GM12878 (cell line): ENCODE measurements around the gene ARHGEF18. TPM values are rescaled to one million over a fixed set of nuclear protein-coding genes. Genes with fewer than 3 reads are reported as not detected.

Source experiments
- ATAC-seq: fragments of 200-7000 bp; cut with Tn5 transposase; 3 replicates; pipeline ENCODE4 v1.9.1; 2020; ENCODE audit warnings: mild to moderate bottlenecking, moderate library complexity
- BruUV-seq: library from RNA; stranded (reverse); fragments of 400-500 nt; replicated peaks from 2 replicates; lab custom pipeline; 2021; lab: Mats Ljungman, UMichigan
- CTCF ChIA-PET: fragments of 300-600 bp; sonication (Branson Sonifier 250); formaldehyde crosslinking; extraction: SDS; loops from one replicate; lab custom pipeline; 2021; ENCODE audit warnings: inconsistent platforms; lab: Yijun Ruan, JAX
- POLR2A ChIA-PET: fragments of 350-600 bp; formaldehyde crosslinking; extraction: SDS; loops from one replicate; lab custom pipeline; 2021; ENCODE audit warnings: inconsistent platforms; lab: Charles Lee
- RAD21 ChIA-PET: fragments of 300-600 bp; sonication (Branson Sonifier 250); formaldehyde crosslinking; loops from one replicate; lab custom pipeline; 2023; ENCODE audit warnings: antibody characterized with exemption; ENCODE audit not compliant: unreplicated experiment; lab: Charles Lee
- SMC1A ChIA-PET: fragments of 300-600 bp; sonication (Branson Sonifier 250); formaldehyde crosslinking; loops from one replicate; lab custom pipeline; 2023; ENCODE audit not compliant: unreplicated experiment, uncharacterized antibody; lab: Charles Lee
- DNase-seq: peaks from one replicate; pipeline ENCODE4 v3.0.0-alpha.2; 2011; ENCODE audit warnings: low read depth, low spot score
- FAIRE-seq: peaks from 3 replicates; lab custom pipeline; 2011; peaks lifted over from hg19 to GRCh38; lab: Jason Lieb, UNC
- H2AFZ ChIP-seq: 2 replicates; pipeline ENCODE4 v1.6.0; 2011; ENCODE audit warnings: low read depth, low read length, control low read depth; ENCODE audit not compliant: control insufficient read depth
- H3K27ac ChIP-seq: 2 replicates; pipeline ENCODE4 v1.5.1; 2011; ENCODE audit warnings: control low read depth; ENCODE audit not compliant: control insufficient read depth, insufficient read depth
- H3K27me3 ChIP-seq, 2 experiments: replicated peaks in 1 of 2; 2 replicates each; pipeline versions ENCODE4 v1.6.0 to v1.6.1; 2011; ENCODE audit warnings: low read length in 1 of 2; ENCODE audit not compliant: control insufficient read depth in 2 of 2, insufficient read depth in 2 of 2
- H3K36me3 ChIP-seq, 2 experiments: 2 replicates each; pipeline ENCODE4 v1.5.1; 2011; ENCODE audit warnings: low read length in 1 of 2; ENCODE audit not compliant: control insufficient read depth in 2 of 2, insufficient read depth in 2 of 2
- H3K4me1 ChIP-seq: 2 replicates; pipeline ENCODE4 v1.6.1; 2011; ENCODE audit warnings: mild to moderate bottlenecking, low read length, moderate library complexity, mixed read lengths; ENCODE audit not compliant: control insufficient read depth, insufficient read depth
- H3K4me2 ChIP-seq: 2 replicates; pipeline ENCODE4 v1.6.0; 2011; ENCODE audit warnings: control low read depth; ENCODE audit not compliant: control insufficient read depth, insufficient read depth
- H3K4me3 ChIP-seq: fragments of 200-600 bp; sonication (generic); 2 replicates; pipeline ENCODE4 v1.5.1; 2016
- H3K79me2 ChIP-seq: 2 replicates; pipeline ENCODE4 v1.6.0; 2011; ENCODE audit warnings: low read length; ENCODE audit not compliant: control insufficient read depth, insufficient read depth
- H3K9ac ChIP-seq: 2 replicates; pipeline ENCODE4 v1.8.0; 2011; ENCODE audit warnings: low read length, control low read depth, mixed read lengths; ENCODE audit not compliant: control insufficient read depth, insufficient read depth
- H3K9me3 ChIP-seq: replicated peaks from 3 replicates; pipeline ENCODE4 v1.5.1; 2011; ENCODE audit warnings: mild to moderate bottlenecking, low read length; ENCODE audit not compliant: control insufficient read depth, insufficient read depth
- H4K20me1 ChIP-seq: 2 replicates; pipeline ENCODE4 v1.6.0; 2011; ENCODE audit not compliant: control insufficient read depth, insufficient read depth
- BCL11A ChIP-seq: IDR thresholded peaks from 2 replicates; pipeline ENCODE4 v1.6.1; 2011; ENCODE audit warnings: low read depth, low read length
- BHLHE40 ChIP-seq, 2 experiments: fragments of 450-650 bp in 1 of 2; IDR thresholded peaks; 2 replicates each; pipeline ENCODE4 v1.6.1; 2011 to 2017; ENCODE audit warnings: low read depth in 2 of 2, borderline replicate concordance in 1 of 2, improper control_type of control experiment in 1 of 2, low read length in 1 of 2, mild to moderate bottlenecking in 1 of 2
- CBX5 ChIP-seq: sonication (generic); IDR thresholded peaks from 2 replicates; pipeline ENCODE4 v1.6.1; 2016; ENCODE audit warnings: low read depth, moderate library complexity, mild to moderate bottlenecking, inconsistent platforms
- CEBPB ChIP-seq, 2 experiments: fragments of 150-350 bp in 1 of 2; IDR thresholded peaks; 2 replicates each; pipeline ENCODE4 v1.6.1; 2012 to 2014; ENCODE audit warnings: low read depth in 2 of 2, low read length in 2 of 2, borderline replicate concordance in 1 of 2, inconsistent platforms in 1 of 2
- CREB1 ChIP-seq: IDR thresholded peaks from 2 replicates; pipeline ENCODE4 v1.6.1; 2012; ENCODE audit warnings: low read depth, mild to moderate bottlenecking, inconsistent platforms
- ESRRA ChIP-seq: IDR thresholded peaks from 2 replicates; pipeline ENCODE4 v1.6.1; 2012; ENCODE audit warnings: mild to moderate bottlenecking, low read length, improper control_type of control experiment
- ETV6 ChIP-seq, 2 experiments: fragments of 450-650 bp in 1 of 2; IDR thresholded peaks in 1 of 2; conservative IDR thresholded peaks in 1 of 2; 2 replicates each; pipeline ENCODE4 v1.6.1; 2014; ENCODE audit warnings: antibody characterized with exemption in 1 of 2, borderline replicate concordance in 1 of 2, low read depth in 1 of 2, mild to moderate bottlenecking in 1 of 2, moderate library complexity in 1 of 2
- GATAD2B ChIP-seq: fragments of 450-650 bp; conservative IDR thresholded peaks from 2 replicates; pipeline ENCODE4 v1.6.1; 2017; ENCODE audit warnings: low read depth, mild to moderate bottlenecking, moderate library complexity
- LARP7 ChIP-seq: fragments of 450-650 bp; IDR thresholded peaks from 2 replicates; pipeline ENCODE4 v1.6.1; 2017; ENCODE audit warnings: mild to moderate bottlenecking
- MTA3 ChIP-seq: IDR thresholded peaks from 2 replicates; pipeline ENCODE4 v1.6.1; 2012; ENCODE audit warnings: low read length, inconsistent platforms, borderline replicate concordance
- TCF3 ChIP-seq: IDR thresholded peaks from 2 replicates; pipeline ENCODE4 v1.6.1; 2012; ENCODE audit warnings: low read depth, mild to moderate bottlenecking, low read length, borderline replicate concordance; ENCODE audit not compliant: insufficient read depth
- YY1 ChIP-seq: IDR thresholded peaks from 2 replicates; pipeline ENCODE4 v1.6.1; 2011; ENCODE audit warnings: low read depth, mild to moderate bottlenecking, low read length
- ZNF274 ChIP-seq: IDR thresholded peaks from one replicate; pipeline ENCODE4 v1.8.0; 2011; ENCODE audit not compliant: insufficient read length, insufficient read depth
- ZSCAN29 ChIP-seq: fragments of 450-650 bp; IDR thresholded peaks from 2 replicates; pipeline ENCODE4 v1.6.1; 2017; ENCODE audit warnings: mild to moderate bottlenecking, moderate library complexity
- WGBS: methylation state at CpG from one replicate; pipeline ENCODE4 v1.1.6; 2016; ENCODE audit warnings: low lambda C conversion rate; ENCODE audit not compliant: insufficient replicate concordance, insufficient coverage; ENCODE audit errors: missing lambda C conversion rate; 5-methylcytosine and 5-hydroxymethylcytosine counted together
- in situ Hi-C: fragments of 300-500 bp; cut with MboI; formaldehyde crosslinking; loops from 9 replicates; pipeline ENCODE4 v1.14.3; 2018; ENCODE audit warnings: mixed read lengths
- intact Hi-C: fragments of 100-400 bp; cut with micrococcal nuclease; formaldehyde crosslinking; loops from one replicate; pipeline ENCODE4 v1.14.2; 2022; ENCODE audit not compliant: unreplicated experiment
- polyA plus RNA-seq, 11 experiments: library from polyadenylated mRNA; depleted of rRNA in 4 of 11; unstranded in 6 of 11; stranded (reverse) in 5 of 11; fragments of >200 nt; fragmentation: Nextera tagmentation in 4 of 11; fragmentation: Illumina TruSeq in 1 of 11; extraction: Ambion mirVana in 4 of 11; extraction: Trizol in 1 of 11; gene quantifications; 1 replicate in 1 of 11; 2 replicates in 10 of 11; pipeline versions ENCODE4 v1.2.1 to v1.2.3, GENCODE V29; 2011 to 2016; ENCODE audit warnings: inconsistent platforms in 2 of 11, missing spikeins in 2 of 11, low read depth in 1 of 11
- total RNA-seq, 4 experiments: library from RNA; depleted of rRNA in 3 of 4; stranded (reverse); fragments of >200 nt in 3 of 4; fragmentation: Illumina TruSeq in 1 of 4; extraction: Trizol in 1 of 4; gene quantifications; 2 replicates each; pipeline versions ENCODE4 v1.2.1 to v1.2.3, GENCODE V29; 2013 to 2021
- TF ChIP-seq, protein P1 (sequence below): fragments of 450-650 bp; IDR thresholded peaks from 2 replicates; pipeline ENCODE4 v1.6.1; 2016; ENCODE audit warnings: mild to moderate bottlenecking, moderate library complexity, borderline replicate concordance
- TF ChIP-seq, protein P2 (sequence below): fragments of 450-650 bp; IDR thresholded peaks from 2 replicates; pipeline ENCODE4 v1.6.1; 2017; ENCODE audit warnings: mild to moderate bottlenecking, low read depth, inconsistent platforms; ENCODE audit not compliant: poor library complexity, severe bottlenecking
- TF ChIP-seq, protein P3 (sequence below): IDR thresholded peaks from 2 replicates; pipeline ENCODE4 v1.6.1; 2012; ENCODE audit warnings: low read depth, low read length, improper control_type of control experiment

Gene ARHGEF18
- total and polyA plus RNA-seq, 10 of the 15 experiments (the other 5 are each of a cell fraction or from before 2014, with no cell fraction given), result 0.31 to 32.3 (median 13.4) TPM

DNA sequence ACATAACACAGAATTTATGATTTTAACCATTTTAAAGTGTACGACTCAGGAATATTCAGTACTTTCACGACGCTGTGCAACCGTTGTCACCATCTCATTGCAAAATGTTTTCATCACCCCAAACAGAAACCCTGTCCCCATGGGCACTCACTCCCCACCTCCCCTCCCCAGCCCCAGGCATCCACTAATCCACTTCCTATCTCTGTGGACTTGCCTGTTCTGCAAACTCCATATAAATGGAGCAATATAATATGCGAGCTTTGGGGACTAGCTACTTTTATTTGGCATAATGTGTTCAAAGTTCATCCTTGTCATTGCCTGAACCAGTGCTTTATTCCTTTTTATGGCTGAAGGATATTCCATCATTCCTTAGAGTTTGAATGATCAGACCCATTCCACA, 47.2 kb upstream of the ARHGEF18 start:
- FAIRE-seq, result no peak
- no peaks in the 10 kb centered on the region for H3K27me3 ChIP-seq
- H4K20me1 ChIP-seq, result no peaks in the 10 kb centered on the region
- ChIA-PET RAD21 (interaction anchor here (0.6 to 2.0 kb wide), 2 partner anchors 101 to 106 kb away, joined by 3 to 8 read pairs; no protein-coding TSS in a partner anchor), POLR2A (interaction anchor here (0.6 to 0.7 kb wide), 3 partner anchors 20 to 130 kb away, joined by 3 to 6 read pairs (median 3); no protein-coding TSS in a partner anchor), CTCF (interaction anchor here (1.2 to 2.6 kb wide), 3 partner anchors 25 to 267 kb away, joined by 3 to 7 read pairs (median 4); no protein-coding TSS in a partner anchor), SMC1A (no interaction called here)
- H3K9me3 ChIP-seq, result no peaks in the 10 kb centered on the region
- no peaks in the 10 kb centered on the region for H3K36me3 ChIP-seq
- TF ChIP-seq TCF3 (no peak), ESRRA (no peak), ZNF274 (no peak), YY1 (no peak), MTA3 (no peak), GATAD2B (no peak), ZSCAN29 (no peak), BCL11A (no peak), CEBPB (IDR thresholded peaks at IDR 0.05; ENCODE audit: borderline replicate concordance in 1 of 2, low read depth in 2 of 2, low read length in 2 of 2) (no peak), ETV6 (conservative IDR thresholded peaks at IDR 0.05 in 1 of 2, IDR thresholded peaks at IDR 0.05 in 1 of 2; ENCODE audit: borderline replicate concordance in 1 of 2, low read depth in 1 of 2) (no peak), CREB1 (no peak), CBX5 (no peak), LARP7 (no peak), BHLHE40 (IDR thresholded peaks at IDR 0.05; ENCODE audit: borderline replicate concordance in 1 of 2, low read depth in 2 of 2, low read length in 1 of 2) (no peak)
- TF ChIP-seq, protein P1, sequence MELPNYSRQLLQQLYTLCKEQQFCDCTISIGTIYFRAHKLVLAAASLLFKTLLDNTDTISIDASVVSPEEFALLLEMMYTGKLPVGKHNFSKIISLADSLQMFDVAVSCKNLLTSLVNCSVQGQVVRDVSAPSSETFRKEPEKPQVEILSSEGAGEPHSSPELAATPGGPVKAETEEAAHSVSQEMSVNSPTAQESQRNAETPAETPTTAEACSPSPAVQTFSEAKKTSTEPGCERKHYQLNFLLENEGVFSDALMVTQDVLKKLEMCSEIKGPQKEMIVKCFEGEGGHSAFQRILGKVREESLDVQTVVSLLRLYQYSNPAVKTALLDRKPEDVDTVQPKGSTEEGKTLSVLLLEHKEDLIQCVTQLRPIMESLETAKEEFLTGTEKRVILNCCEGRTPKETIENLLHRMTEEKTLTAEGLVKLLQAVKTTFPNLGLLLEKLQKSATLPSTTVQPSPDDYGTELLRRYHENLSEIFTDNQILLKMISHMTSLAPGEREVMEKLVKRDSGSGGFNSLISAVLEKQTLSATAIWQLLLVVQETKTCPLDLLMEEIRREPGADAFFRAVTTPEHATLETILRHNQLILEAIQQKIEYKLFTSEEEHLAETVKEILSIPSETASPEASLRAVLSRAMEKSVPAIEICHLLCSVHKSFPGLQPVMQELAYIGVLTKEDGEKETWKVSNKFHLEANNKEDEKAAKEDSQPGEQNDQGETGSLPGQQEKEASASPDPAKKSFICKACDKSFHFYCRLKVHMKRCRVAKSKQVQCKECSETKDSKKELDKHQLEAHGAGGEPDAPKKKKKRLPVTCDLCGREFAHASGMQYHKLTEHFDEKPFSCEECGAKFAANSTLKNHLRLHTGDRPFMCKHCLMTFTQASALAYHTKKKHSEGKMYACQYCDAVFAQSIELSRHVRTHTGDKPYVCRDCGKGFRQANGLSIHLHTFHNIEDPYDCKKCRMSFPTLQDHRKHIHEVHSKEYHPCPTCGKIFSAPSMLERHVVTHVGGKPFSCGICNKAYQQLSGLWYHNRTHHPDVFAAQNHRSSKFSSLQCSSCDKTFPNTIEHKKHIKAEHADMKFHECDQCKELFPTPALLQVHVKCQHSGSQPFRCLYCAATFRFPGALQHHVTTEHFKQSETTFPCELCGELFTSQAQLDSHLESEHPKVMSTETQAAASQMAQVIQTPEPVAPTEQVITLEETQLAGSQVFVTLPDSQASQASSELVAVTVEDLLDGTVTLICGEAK, result no peak
- TF ChIP-seq, protein P2, sequence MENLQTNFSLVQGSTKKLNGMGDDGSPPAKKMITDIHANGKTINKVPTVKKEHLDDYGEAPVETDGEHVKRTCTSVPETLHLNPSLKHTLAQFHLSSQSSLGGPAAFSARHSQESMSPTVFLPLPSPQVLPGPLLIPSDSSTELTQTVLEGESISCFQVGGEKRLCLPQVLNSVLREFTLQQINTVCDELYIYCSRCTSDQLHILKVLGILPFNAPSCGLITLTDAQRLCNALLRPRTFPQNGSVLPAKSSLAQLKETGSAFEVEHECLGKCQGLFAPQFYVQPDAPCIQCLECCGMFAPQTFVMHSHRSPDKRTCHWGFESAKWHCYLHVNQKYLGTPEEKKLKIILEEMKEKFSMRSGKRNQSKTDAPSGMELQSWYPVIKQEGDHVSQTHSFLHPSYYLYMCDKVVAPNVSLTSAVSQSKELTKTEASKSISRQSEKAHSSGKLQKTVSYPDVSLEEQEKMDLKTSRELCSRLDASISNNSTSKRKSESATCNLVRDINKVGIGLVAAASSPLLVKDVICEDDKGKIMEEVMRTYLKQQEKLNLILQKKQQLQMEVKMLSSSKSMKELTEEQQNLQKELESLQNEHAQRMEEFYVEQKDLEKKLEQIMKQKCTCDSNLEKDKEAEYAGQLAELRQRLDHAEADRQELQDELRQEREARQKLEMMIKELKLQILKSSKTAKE, result no peak
- TF ChIP-seq, protein P3, sequence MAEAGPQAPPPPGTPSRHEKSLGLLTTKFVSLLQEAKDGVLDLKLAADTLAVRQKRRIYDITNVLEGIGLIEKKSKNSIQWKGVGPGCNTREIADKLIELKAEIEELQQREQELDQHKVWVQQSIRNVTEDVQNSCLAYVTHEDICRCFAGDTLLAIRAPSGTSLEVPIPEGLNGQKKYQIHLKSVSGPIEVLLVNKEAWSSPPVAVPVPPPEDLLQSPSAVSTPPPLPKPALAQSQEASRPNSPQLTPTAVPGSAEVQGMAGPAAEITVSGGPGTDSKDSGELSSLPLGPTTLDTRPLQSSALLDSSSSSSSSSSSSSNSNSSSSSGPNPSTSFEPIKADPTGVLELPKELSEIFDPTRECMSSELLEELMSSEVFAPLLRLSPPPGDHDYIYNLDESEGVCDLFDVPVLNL, result no peak
- H2AFZ ChIP-seq, result no peak overlapping the region
- no TSS peak for BruUV-seq
- no peak overlapping the region for H3K9ac ChIP-seq
- H3K4me2 ChIP-seq, result no peak overlapping the region
- in situ Hi-C loops (no loop called here), intact Hi-C loops (no loop called here)
- no peak for ATAC-seq
- WGBS, result 96% methylated on average over 5 of the region's 5 CpGs
- H3K79me2 ChIP-seq, result no peaks in the 10 kb centered on the region
- H3K27ac ChIP-seq, result no peak overlapping the region
- H3K4me1 ChIP-seq, result no peaks in the 10 kb centered on the region
- no peak overlapping the region for H3K4me3 ChIP-seq
- no peak for DNase-seq
